PC-9 (cell line): Measurements from ENCODE around the gene AGTPBP1. TPM values are rescaled to one million over a fixed set of nuclear protein-coding genes. Genes with fewer than 3 reads are reported as not detected.

ENCODE experiments used
- BruUV-seq: library from RNA; stranded (reverse); fragments of 400-500 nt; replicated peaks from 2 replicates; lab custom pipeline; 2021; lab: Mats Ljungman, UMichigan
- CTCF ChIA-PET: fragments of 300-600 bp; sonication (Branson Sonifier 250); formaldehyde crosslinking; loops from one replicate; lab custom pipeline; 2022; ENCODE audit warnings: antibody characterized with exemption; lab: Charles Lee
- POLR2A ChIA-PET: fragments of 300-600 bp; sonication (Branson Sonifier 250); formaldehyde crosslinking; loops from one replicate; lab custom pipeline; 2022; ENCODE audit warnings: antibody characterized with exemption; ENCODE audit not compliant: unreplicated experiment; lab: Charles Lee
- DNase-seq, 2 experiments: peaks; one replicate each; pipeline versions ENCODE4 v3.0.0 to v3.0.0-alpha.2; 2015 to 2022; ENCODE audit warnings: mixed read lengths in 1 of 2
- H2AFZ ChIP-seq: fragments of 200-600 bp; sonication (generic); 2 replicates; pipeline ENCODE4 v1.8.1; 2017; ENCODE audit warnings: antibody characterized with exemption
- H3F3A ChIP-seq: fragments of 200-600 bp; sonication (generic); 2 replicates; pipeline ENCODE4 v1.8.1; 2017; ENCODE audit warnings: antibody characterized with exemption, mild to moderate bottlenecking, low read depth; ENCODE audit not compliant: insufficient read depth
- H3K27ac ChIP-seq: fragments of 200-600 bp; sonication (generic); 2 replicates; pipeline ENCODE4 v1.6.1; 2016; ENCODE audit warnings: mixed run types
- H3K27me3 ChIP-seq: fragments of 200-600 bp; sonication (generic); 2 replicates; pipeline ENCODE4 v1.6.1; 2016; ENCODE audit warnings: low read depth, mixed run types; ENCODE audit not compliant: insufficient read depth
- H3K36me3 ChIP-seq: fragments of 200-600 bp; sonication (generic); 2 replicates; pipeline ENCODE4 v1.6.1; 2016; ENCODE audit warnings: low read depth, mixed run types
- H3K4me1 ChIP-seq: fragments of 200-600 bp; sonication (generic); replicated peaks from 2 replicates; pipeline ENCODE4 v1.6.1; 2016; ENCODE audit warnings: mixed run types; ENCODE audit not compliant: insufficient read depth
- H3K4me2 ChIP-seq: fragments of 200-600 bp; sonication (generic); 2 replicates; pipeline ENCODE4 v1.6.1; 2017; ENCODE audit warnings: mixed run types
- H3K4me3 ChIP-seq: fragments of 200-600 bp; sonication (generic); 2 replicates; pipeline ENCODE4 v1.6.1; 2016; ENCODE audit warnings: mixed run types
- H3K79me2 ChIP-seq: fragments of 200-600 bp; sonication (generic); 2 replicates; pipeline ENCODE4 v1.6.1; 2017; ENCODE audit warnings: low read depth, mixed run types
- H3K9me2 ChIP-seq: fragments of 200-600 bp; sonication (generic); 2 replicates; pipeline ENCODE4 v1.8.1; 2017; ENCODE audit warnings: mild to moderate bottlenecking; ENCODE audit not compliant: insufficient read depth
- H3K9me3 ChIP-seq: fragments of 200-600 bp; sonication (generic); 2 replicates; pipeline ENCODE4 v1.8.1; 2016; ENCODE audit warnings: low read depth; ENCODE audit not compliant: insufficient read depth
- H4K20me1 ChIP-seq: fragments of 200-600 bp; sonication (generic); 2 replicates; pipeline ENCODE4 v1.8.1; 2017; ENCODE audit not compliant: insufficient read depth
- CTCF ChIP-seq: fragments of 200-600 bp; sonication (generic); conservative IDR thresholded peaks from 2 replicates; pipeline ENCODE4 v1.6.1; 2017; ENCODE audit warnings: mixed run types, antibody characterized with exemption, mild to moderate bottlenecking, moderate library complexity
- EZH2 ChIP-seq: fragments of 200-600 bp; sonication (generic); IDR thresholded peaks from 2 replicates; pipeline ENCODE4 v1.8.0; 2017; ENCODE audit warnings: antibody characterized with exemption, low read depth
- intact Hi-C: fragments of 100-400 bp; cut with micrococcal nuclease; formaldehyde crosslinking; loops from one replicate; pipeline ENCODE4 v1.10.0; 2022; ENCODE audit not compliant: unreplicated experiment
- total RNA-seq: library from RNA; stranded (reverse); gene quantifications from 2 replicates; pipeline ENCODE4 v1.2.3, GENCODE V29; 2021

Gene AGTPBP1
- total RNA-seq, 1 experiment from 2014 or later, result 19.8 TPM

- no TSS peak for BruUV-seq
These were observed 74.4 kb downstream of the AGTPBP1 start for GRCh38 chr9:85667374-85667773.

GRCh38 chr9:85666086-85666485 is 75.7 kb downstream of the AGTPBP1 start:
- no peaks in the 10 kb centered on the region for H3K36me3 ChIP-seq
- H3K27me3 ChIP-seq, result no peaks in the 10 kb centered on the region
- H3K79me2 ChIP-seq, result no peaks in the 10 kb centered on the region
- H3K4me1 ChIP-seq, result no peaks in the 10 kb centered on the region
- BruUV-seq, result no TSS peak
- ChIA-PET CTCF (no interaction called here), POLR2A (no interaction called here)
- TF ChIP-seq CTCF (no peak), EZH2 (no peak)
- H3K27ac ChIP-seq, result no peak overlapping the region
- no peak overlapping the region for H3K4me2 ChIP-seq
- H3K9me2 ChIP-seq, result no peaks in the 10 kb centered on the region
- intact Hi-C loops, result no loop called here
- H3K9me3 ChIP-seq, result no peaks in the 10 kb centered on the region
- no peak for DNase-seq
- no peaks in the 10 kb centered on the region for H3F3A ChIP-seq
- H2AFZ ChIP-seq, result no peak overlapping the region
- H4K20me1 ChIP-seq, result no peaks in the 10 kb centered on the region
- no peak overlapping the region for H3K4me3 ChIP-seq

More at GRCh38 chr9:85667374-85667773, 74.4 kb downstream of the AGTPBP1 start:
- Histone ChIP-seq H3K4me2 (no peak overlapping the region), H3K4me1 (no peaks in the 10 kb centered on the region), H3K27ac (no peak overlapping the region), H3K79me2 (no peaks in the 10 kb centered on the region), H3F3A (no peaks in the 10 kb centered on the region), H3K27me3 (no peaks in the 10 kb centered on the region), H4K20me1 (no peaks in the 10 kb centered on the region), H3K4me3 (no peak overlapping the region), H2AFZ (no peak overlapping the region), H3K36me3 (no peaks in the 10 kb centered on the region), H3K9me2 (no peaks in the 10 kb centered on the region), H3K9me3 (no peaks in the 10 kb centered on the region)
- POLR2A ChIA-PET, result no interaction called here
- CTCF ChIA-PET, result no interaction called here
- intact Hi-C loops, result no loop called here
- no peak for DNase-seq
- TF ChIP-seq CTCF, result no peak
- TF ChIP-seq EZH2, result no peak

- Histone ChIP-seq H3K27me3 (no peaks in the 10 kb centered on the region), H3K36me3 (no peaks in the 10 kb centered on the region), H3K9me2 (no peaks in the 10 kb centered on the region), H3K9me3 (no peaks in the 10 kb centered on the region), H4K20me1 (no peaks in the 10 kb centered on the region), H3F3A (no peaks in the 10 kb centered on the region), H2AFZ (no peak overlapping the region), H3K27ac (no peak overlapping the region), H3K4me1 (no peaks in the 10 kb centered on the region), H3K4me3 (no peak overlapping the region), H3K79me2 (no peaks in the 10 kb centered on the region), H3K4me2 (no peak overlapping the region)
- no TSS peak for BruUV-seq
- ChIA-PET CTCF (no interaction called here), POLR2A (no interaction called here)
- intact Hi-C loops, result no loop called here
- TF ChIP-seq CTCF (no peak), EZH2 (no peak)
- no peak for DNase-seq
These were observed 79.2 kb downstream of the AGTPBP1 start for GRCh38 chr9:85662573-85662972.
